GM13976 (cell line): ENCODE results near the gene ZBTB43.

ENCODE experiments used
- DNase-seq: peaks from one replicate; pipeline ENCODE4 v3.0.0; 2012; ENCODE audit warnings: low spot score
- in situ Hi-C: fragments of 300-500 bp; cut with MboI; formaldehyde crosslinking; loops from one replicate; pipeline ENCODE4 v1.12.0; 2022; ENCODE audit warnings: low sequenced_read_pairs, mixed read lengths, inconsistent platforms; ENCODE audit not compliant: unreplicated experiment
- TF ChIP-seq, protein P1 (sequence below): IDR thresholded peaks from 2 replicates; pipeline ENCODE4 v1.5.1; 2012; ENCODE audit warnings: borderline replicate concordance, mild to moderate bottlenecking; ENCODE audit not compliant: insufficient read depth; ENCODE audit errors: extremely low read depth, missing control alignments, control extremely low read depth

The ZBTB43 gene

DNA sequence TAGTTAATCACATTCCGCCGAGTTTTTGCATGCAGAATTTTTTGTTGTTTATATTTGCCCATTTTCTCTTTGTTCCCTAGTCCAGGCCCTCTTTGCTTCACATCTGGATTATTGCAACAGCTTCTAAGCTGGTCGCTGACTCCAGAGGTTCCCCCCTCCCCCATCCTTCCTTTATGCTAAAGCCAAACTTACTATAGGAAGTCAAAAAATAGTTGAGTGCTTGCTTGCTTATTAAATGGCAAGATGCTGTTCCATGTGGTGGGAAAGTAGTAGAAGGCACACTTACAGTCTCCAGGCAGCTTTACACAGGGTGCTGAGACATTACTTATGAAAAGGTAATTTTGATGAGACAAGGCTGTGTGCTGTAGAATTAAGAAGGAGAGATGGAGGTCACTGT is 56.9 kb downstream of the ZBTB43 start:
- TF ChIP-seq, protein P1, sequence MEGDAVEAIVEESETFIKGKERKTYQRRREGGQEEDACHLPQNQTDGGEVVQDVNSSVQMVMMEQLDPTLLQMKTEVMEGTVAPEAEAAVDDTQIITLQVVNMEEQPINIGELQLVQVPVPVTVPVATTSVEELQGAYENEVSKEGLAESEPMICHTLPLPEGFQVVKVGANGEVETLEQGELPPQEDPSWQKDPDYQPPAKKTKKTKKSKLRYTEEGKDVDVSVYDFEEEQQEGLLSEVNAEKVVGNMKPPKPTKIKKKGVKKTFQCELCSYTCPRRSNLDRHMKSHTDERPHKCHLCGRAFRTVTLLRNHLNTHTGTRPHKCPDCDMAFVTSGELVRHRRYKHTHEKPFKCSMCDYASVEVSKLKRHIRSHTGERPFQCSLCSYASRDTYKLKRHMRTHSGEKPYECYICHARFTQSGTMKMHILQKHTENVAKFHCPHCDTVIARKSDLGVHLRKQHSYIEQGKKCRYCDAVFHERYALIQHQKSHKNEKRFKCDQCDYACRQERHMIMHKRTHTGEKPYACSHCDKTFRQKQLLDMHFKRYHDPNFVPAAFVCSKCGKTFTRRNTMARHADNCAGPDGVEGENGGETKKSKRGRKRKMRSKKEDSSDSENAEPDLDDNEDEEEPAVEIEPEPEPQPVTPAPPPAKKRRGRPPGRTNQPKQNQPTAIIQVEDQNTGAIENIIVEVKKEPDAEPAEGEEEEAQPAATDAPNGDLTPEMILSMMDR = no peak
- DNase-seq = no peak
- in situ Hi-C loops = no loop called here

DNA sequence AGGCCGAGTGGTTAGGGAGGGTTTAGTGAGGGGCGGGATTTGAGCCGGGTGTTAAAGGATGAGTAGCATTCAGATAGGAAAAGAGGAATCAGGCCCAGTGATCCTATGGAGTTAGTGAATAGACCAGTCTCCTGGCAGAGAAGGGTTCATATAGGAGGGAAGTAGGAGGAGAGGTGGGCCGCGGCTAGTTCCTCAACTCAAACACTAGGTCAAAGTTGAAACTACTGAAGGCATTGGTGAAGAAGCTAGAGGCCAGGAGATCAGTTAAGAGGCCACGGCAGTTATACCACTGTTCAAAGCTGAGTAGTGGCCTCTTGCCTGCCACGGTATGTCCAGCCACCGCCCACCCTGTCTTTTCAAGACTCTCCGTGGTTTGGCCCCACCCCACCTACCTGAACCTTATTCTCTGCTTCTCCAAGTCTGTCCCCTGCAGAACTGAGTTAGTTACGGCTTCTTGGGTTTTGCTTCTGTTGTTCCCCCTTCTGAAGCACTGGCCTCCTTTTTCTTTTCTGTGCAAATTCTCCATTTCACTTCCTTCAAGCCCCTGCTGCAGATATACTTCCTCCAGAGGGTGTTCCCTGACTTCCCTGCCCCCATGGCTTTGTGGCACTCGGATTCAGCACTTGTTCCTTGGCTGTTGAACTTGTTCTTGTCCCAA is 57.4 kb downstream of the ZBTB43 start:
- in situ Hi-C loops = no loop called here
- TF ChIP-seq, protein P1 = no peak
- no peak for DNase-seq

DNA sequence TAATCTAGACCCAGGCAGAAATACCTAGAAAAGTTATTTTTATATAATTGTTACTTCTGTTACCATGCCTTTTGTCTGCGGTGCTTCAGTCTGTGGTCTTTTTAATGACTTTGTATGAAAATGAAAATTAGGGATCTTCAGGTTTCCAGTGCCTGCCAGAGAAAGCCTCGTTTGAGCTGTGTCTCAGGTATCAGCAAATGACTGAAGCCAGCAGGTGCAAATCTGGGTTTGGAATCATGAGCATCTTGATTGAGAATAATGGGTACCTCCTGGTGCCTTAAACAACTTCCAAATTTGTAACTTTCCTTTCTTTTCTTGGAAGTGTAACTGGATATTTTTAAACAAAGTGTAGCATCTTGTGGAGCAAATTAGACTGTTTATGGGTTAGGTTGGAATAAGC is 59.9 kb downstream of the ZBTB43 start:
- DNase-seq = no peak
- in situ Hi-C loops = no loop called here
- TF ChIP-seq, protein P1 = no peak

DNA sequence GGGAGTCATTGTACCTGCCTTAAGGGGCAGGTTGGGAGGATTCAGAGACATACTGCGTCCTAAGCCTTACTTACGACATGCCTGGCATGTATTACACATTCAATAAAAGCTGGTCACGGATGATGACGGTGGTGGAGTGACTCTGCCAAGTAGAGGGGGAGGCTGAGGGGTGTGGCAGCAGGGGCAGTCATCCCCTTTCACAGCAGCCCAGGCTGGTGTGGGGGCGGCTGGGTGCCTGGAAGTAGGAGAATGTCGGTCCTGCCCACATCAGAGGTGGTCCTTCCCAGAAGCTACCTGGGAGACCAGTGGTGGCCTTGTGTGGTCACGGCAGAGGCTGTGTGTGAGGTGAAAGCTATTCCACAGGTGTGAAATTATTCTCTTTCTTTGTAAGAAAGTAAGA is 64.5 kb downstream of the ZBTB43 start:
- TF ChIP-seq, protein P1 = no peak
- DNase-seq = no peak
- in situ Hi-C loops = no loop called here

DNA sequence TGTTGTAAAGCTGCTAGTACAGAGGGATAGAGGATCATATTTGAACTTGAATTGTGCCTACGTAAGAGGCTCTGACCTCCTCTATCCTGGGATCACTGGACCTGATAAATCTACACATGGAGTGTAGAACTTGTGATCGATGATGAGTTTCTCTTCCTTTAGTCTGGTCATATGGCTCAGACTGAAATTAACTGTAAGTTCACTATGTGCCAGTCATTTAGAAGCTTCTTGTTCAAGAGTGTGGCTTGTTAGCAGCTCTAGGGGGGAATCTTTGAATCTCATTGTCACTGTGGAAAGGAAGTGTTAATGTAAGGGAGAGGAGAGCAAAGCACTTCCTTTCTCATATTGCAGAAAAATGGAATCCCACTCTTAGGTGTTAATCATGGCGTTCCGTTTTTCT is 67.7 kb downstream of the ZBTB43 start:
- TF ChIP-seq, protein P1 = no peak
- in situ Hi-C loops = no loop called here
- peak; percentile 37 for DNase-seq

DNA sequence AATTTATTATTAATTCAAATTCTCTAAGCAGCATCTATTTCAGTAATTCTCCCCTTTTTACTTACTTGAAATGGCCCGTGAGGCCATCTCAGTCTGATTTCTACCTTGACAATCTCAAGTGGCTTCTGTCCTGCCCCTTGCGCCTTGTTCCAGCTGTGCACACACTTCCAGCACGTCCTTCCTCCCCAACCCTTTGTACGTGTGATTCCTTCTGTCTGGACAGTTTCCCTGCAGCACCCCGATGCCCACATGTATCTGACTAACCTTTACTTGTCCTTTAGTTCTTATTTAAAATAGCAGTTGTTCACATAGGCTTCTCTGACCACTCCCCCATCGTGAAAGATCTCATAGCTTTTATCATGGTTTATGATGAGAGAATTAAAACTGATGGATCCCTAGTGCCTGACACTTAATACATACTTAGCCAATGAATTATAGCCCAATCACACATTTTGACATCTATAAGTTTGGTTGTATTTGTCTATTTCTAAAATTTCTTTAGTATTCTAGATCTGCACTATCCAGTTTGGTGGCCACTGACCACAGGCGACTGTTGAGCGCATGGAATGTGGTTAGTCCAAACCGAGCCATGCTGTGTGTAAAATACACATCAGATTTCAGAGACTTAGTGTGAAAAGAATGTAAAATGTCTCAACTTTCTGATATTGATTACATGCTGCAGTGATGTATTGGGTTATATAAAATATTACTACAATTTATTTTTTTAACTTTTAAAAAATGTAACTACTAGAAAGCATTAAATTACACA is 69.9 kb downstream of the ZBTB43 start:
- TF ChIP-seq, protein P1 = no peak
- in situ Hi-C loops = no loop called here
- DNase-seq = no peak
